H1 (cell line): ENCODE results near the gene TIGIT. TPM values are rescaled to one million over a fixed set of nuclear protein-coding genes. Genes with fewer than 3 reads are reported as not detected.

Source experiments
- CTCF ChIA-PET: fragments of 300-600 bp; sonication (Branson Sonifier 250); formaldehyde crosslinking; loops from one replicate; lab custom pipeline; 2021; ENCODE audit not compliant: partially characterized antibody; lab: Charles Lee
- POLR2A ChIA-PET: fragments of 300-600 bp; sonication (Branson Sonifier 250); formaldehyde crosslinking; loops from one replicate; lab custom pipeline; 2021; ENCODE audit warnings: inconsistent platforms; ENCODE audit not compliant: partially characterized antibody; lab: Charles Lee
- DNase-seq, 2 experiments: peaks; one replicate each; pipeline versions ENCODE4 v3.0.0 to v3.0.0-alpha.2; 2010 to 2022; ENCODE audit warnings: low spot score in 2 of 2, low read depth in 1 of 2, mixed read lengths in 1 of 2
- FAIRE-seq: peaks from 2 replicates; lab custom pipeline; 2011; peaks lifted over from hg19 to GRCh38; lab: Jason Lieb, UNC
- H2AFZ ChIP-seq: 2 replicates; pipeline ENCODE4 v1.8.1; 2012; ENCODE audit warnings: low read length, inconsistent platforms
- H2AK5ac ChIP-seq: 2 replicates; pipeline ENCODE4 v1.6.1; 2013; ENCODE audit warnings: low read depth, low read length
- H2BK120ac ChIP-seq: replicated peaks from 2 replicates; pipeline ENCODE3; 2013; ENCODE audit warnings: low read depth, low read length, inconsistent platforms
- H2BK12ac ChIP-seq: 2 replicates; pipeline ENCODE4 v1.6.1; 2013; ENCODE audit warnings: low read depth, low read length
- H2BK15ac ChIP-seq: 2 replicates; pipeline ENCODE4 v1.6.1; 2013; ENCODE audit warnings: low read length
- H2BK20ac ChIP-seq: 2 replicates; pipeline ENCODE4 v1.6.1; 2013; ENCODE audit warnings: low read length
- H2BK5ac ChIP-seq: 2 replicates; pipeline ENCODE4 v1.6.1; 2013; ENCODE audit warnings: low read depth, low read length
- H3K14ac ChIP-seq: 2 replicates; pipeline ENCODE4 v1.6.1; 2013; ENCODE audit warnings: inconsistent platforms; ENCODE audit not compliant: insufficient read length
- H3K18ac ChIP-seq: 2 replicates; pipeline ENCODE4 v1.6.1; 2013; ENCODE audit warnings: low read length; ENCODE audit errors: extremely low read depth
- H3K23ac ChIP-seq: 2 replicates; pipeline ENCODE4 v1.6.1; 2013; ENCODE audit warnings: inconsistent platforms; ENCODE audit not compliant: insufficient read length
- H3K23me2 ChIP-seq: 2 replicates; pipeline ENCODE4 v1.6.1; 2013; ENCODE audit warnings: low read depth, low read length
- H3K27ac ChIP-seq: 2 replicates; pipeline ENCODE4 v1.6.1; 2011; ENCODE audit warnings: low read depth, low read length, inconsistent platforms
- H3K27me3 ChIP-seq, 4 experiments: replicated peaks in 1 of 4; 1 replicate in 1 of 4; 2 replicates in 3 of 4; pipeline versions ENCODE4 v1.6.1 to v1.8.1; 2011 to 2013; ENCODE audit warnings: low read length in 3 of 4, mild to moderate bottlenecking in 3 of 4, inconsistent platforms in 2 of 4, mixed read lengths in 2 of 4, moderate library complexity in 1 of 4; ENCODE audit not compliant: control insufficient read depth in 3 of 4, insufficient read depth in 3 of 4; ENCODE audit errors: extremely low read depth in 1 of 4
- H3K36me3 ChIP-seq, 4 experiments: 2 replicates each; pipeline versions ENCODE4 v1.6.1 to v1.8.1; 2011 to 2013; ENCODE audit warnings: mild to moderate bottlenecking in 4 of 4, low read length in 3 of 4, moderate library complexity in 2 of 4, control low read depth in 1 of 4, inconsistent platforms in 1 of 4; ENCODE audit not compliant: insufficient read depth in 4 of 4, control insufficient read depth in 2 of 4
- H3K4ac ChIP-seq: replicated peaks from 2 replicates; pipeline ENCODE3; 2013; ENCODE audit warnings: low read length, low read depth, mixed read lengths, inconsistent platforms; ENCODE audit not compliant: insufficient read length
- H3K4me1 ChIP-seq, 4 experiments: replicated peaks in 1 of 4; 1 replicate in 1 of 4; 2 replicates in 3 of 4; pipeline versions ENCODE4 v1.6.1 to v1.8.1; 2011 to 2013; ENCODE audit warnings: low read length in 3 of 4, inconsistent platforms in 2 of 4, mixed read lengths in 1 of 4; ENCODE audit not compliant: insufficient read depth in 4 of 4, control insufficient read depth in 3 of 4
- H3K4me2 ChIP-seq, 2 experiments: 2 replicates each; pipeline versions ENCODE4 v1.6.1 to v1.8.1; 2011 to 2013; ENCODE audit warnings: low read depth in 2 of 2, low read length in 2 of 2, control low read depth in 1 of 2, inconsistent platforms in 1 of 2, mild to moderate bottlenecking in 1 of 2; ENCODE audit not compliant: insufficient read depth in 1 of 2
- H3K4me3 ChIP-seq, 4 experiments: fragments of 200-600, 300-600 bp in 1 of 4; sonication (generic), shearing (Covaris generic), sonication (Bioruptor Twin) in 1 of 4; 2 replicates each; pipeline versions ENCODE4 v1.5.1 to v1.8.1; 2011 to 2016; ENCODE audit warnings: low read length in 4 of 4, low read depth in 3 of 4, control low read depth in 2 of 4, inconsistent platforms in 2 of 4, mild to moderate bottlenecking in 2 of 4, mixed read lengths in 1 of 4, moderate library complexity in 1 of 4; ENCODE audit not compliant: insufficient read depth in 2 of 4; ENCODE audit errors: extremely low read depth in 1 of 4
- H3K56ac ChIP-seq: replicated peaks from 2 replicates; pipeline ENCODE3; 2013; ENCODE audit warnings: low read depth, mild to moderate bottlenecking, mixed read lengths, low read length, inconsistent platforms; ENCODE audit not compliant: insufficient read length
- H3K79me1 ChIP-seq: 2 replicates; pipeline ENCODE4 v1.6.1; 2013; ENCODE audit warnings: low read depth, low read length, control low read depth
- H3K79me2 ChIP-seq, 2 experiments: 2 replicates each; pipeline versions ENCODE4 v1.6.1 to v1.8.1; 2012 to 2013; ENCODE audit warnings: low read length in 2 of 2, mild to moderate bottlenecking in 2 of 2, inconsistent platforms in 1 of 2; ENCODE audit not compliant: insufficient read depth in 2 of 2, control insufficient read depth in 1 of 2
- H3K9ac ChIP-seq, 4 experiments: replicated peaks in 1 of 4; 1 replicate in 1 of 4; 2 replicates in 3 of 4; pipeline versions ENCODE4 v1.6.1 to v1.8.1; 2011 to 2013; ENCODE audit warnings: low read depth in 3 of 4, low read length in 3 of 4, control low read depth in 2 of 4, mild to moderate bottlenecking in 2 of 4, moderate library complexity in 2 of 4, inconsistent platforms in 1 of 4; ENCODE audit errors: extremely low read depth in 1 of 4
- H3K9me3 ChIP-seq, 2 experiments: 2 replicates each; pipeline versions ENCODE4 v1.6.1 to v1.8.1; 2012 to 2013; ENCODE audit warnings: mild to moderate bottlenecking in 2 of 2, moderate library complexity in 2 of 2, control low read depth in 1 of 2, inconsistent platforms in 1 of 2, low read depth in 1 of 2, low read length in 1 of 2, mixed read lengths in 1 of 2; ENCODE audit not compliant: insufficient read depth in 2 of 2
- H4K20me1 ChIP-seq, 2 experiments: replicated peaks in 1 of 2; 2 replicates each; pipeline versions ENCODE3 to v1.8.1; 2011 to 2013; ENCODE audit warnings: inconsistent platforms in 2 of 2, low read length in 2 of 2, mild to moderate bottlenecking in 1 of 2; ENCODE audit not compliant: insufficient read depth in 2 of 2, control insufficient read depth in 1 of 2
- H4K5ac ChIP-seq: 2 replicates; pipeline ENCODE4 v1.6.1; 2013; ENCODE audit warnings: low read length, low read depth, mixed read lengths, inconsistent platforms; ENCODE audit not compliant: insufficient read length
- H4K8ac ChIP-seq: 2 replicates; pipeline ENCODE4 v1.8.0; 2013; ENCODE audit warnings: mild to moderate bottlenecking, moderate library complexity, low read length, inconsistent platforms; ENCODE audit not compliant: insufficient read depth; ENCODE audit errors: extremely low read depth
- H4K91ac ChIP-seq: replicated peaks from 2 replicates; pipeline ENCODE3; 2013; ENCODE audit warnings: low read length, mixed read lengths, inconsistent platforms; ENCODE audit not compliant: insufficient read length
- ATF2 ChIP-seq: IDR thresholded peaks from 2 replicates; pipeline ENCODE4 v1.6.1; 2012; ENCODE audit warnings: low read length, inconsistent platforms
- FOSL1 ChIP-seq: IDR thresholded peaks from 2 replicates; pipeline ENCODE4 v1.6.1; 2011; ENCODE audit warnings: mild to moderate bottlenecking, low read depth, low read length, moderate library complexity; ENCODE audit not compliant: insufficient read depth
- SAP30 ChIP-seq: fragments of 300-600 bp; sonication (generic); IDR thresholded peaks from 2 replicates; pipeline ENCODE4 v1.7.1; 2012; ENCODE audit warnings: low read length, moderate library complexity, mild to moderate bottlenecking, inconsistent platforms; ENCODE audit not compliant: insufficient read depth, insufficient replicate concordance
- WGBS, 2 experiments: shearing (Covaris generic) in 1 of 2; methylation state at CpG; one replicate each; pipeline versions ENCODE4 v1.1.6 to v1.1.7; 2013 to 2015; ENCODE audit warnings: low lambda C conversion rate in 2 of 2, mixed read lengths in 2 of 2, inconsistent platforms in 1 of 2, low coverage in 1 of 2, missing lambda C conversion rate in 1 of 2; ENCODE audit not compliant: insufficient replicate concordance in 2 of 2, insufficient coverage in 1 of 2, insufficient read length in 1 of 2; ENCODE audit errors: extremely low coverage in 1 of 2, missing lambda C conversion rate in 1 of 2; 5-methylcytosine and 5-hydroxymethylcytosine counted together
- polyA plus RNA-seq, 7 experiments: library from polyadenylated mRNA; depleted of rRNA in 3 of 7; stranded (reverse) in 5 of 7; unstranded in 2 of 7; fragments of >200 nt in 5 of 7; fragments of 200-250 nt in 2 of 7; gene quantifications; 1 replicate in 5 of 7; 2 replicates in 1 of 7; 4 replicates in 1 of 7; pipeline versions ENCODE4 v1.2.1 to v1.2.3, GENCODE V29; 2011 to 2013; ENCODE audit warnings: missing spikeins in 2 of 7, mixed read lengths in 2 of 7
- total RNA-seq: library from RNA; stranded (reverse); fragmentation: NEBNext Ultra II Directional; extraction: Animal tissue kit (Norgen Biotek cat#: 25700); gene quantifications from 2 replicates; pipeline ENCODE4 v1.2.1, GENCODE V29; 2021

Gene TIGIT
- total and polyA plus RNA-seq, 2 of the 8 experiments (the other 6 are each of a cell fraction or from before 2014, with no cell fraction given), result 0.02 TPM; not detected in 1

DNA sequence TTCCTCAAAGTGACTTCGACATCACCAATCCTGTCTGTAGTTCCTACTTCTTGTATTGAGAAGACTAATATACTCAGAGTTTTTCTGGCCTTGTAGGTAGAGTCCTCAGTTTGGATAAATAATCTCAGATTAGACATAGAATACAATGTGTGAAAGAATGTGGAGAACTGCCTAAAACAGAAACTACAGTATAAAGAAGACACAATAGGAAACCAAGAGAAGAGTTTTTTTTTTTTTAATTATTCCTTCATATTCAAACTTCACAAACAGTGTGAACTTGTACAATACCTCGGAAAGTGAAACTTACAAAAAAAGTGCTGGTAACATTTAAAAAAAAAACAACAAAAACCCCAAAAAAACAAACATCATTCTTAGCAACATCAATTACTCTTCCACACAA lies 20.5 kb downstream of the TIGIT start:
- H3K9me3 ChIP-seq, result no peaks in the 10 kb centered on the region
- H3K9ac ChIP-seq, result no peak overlapping the region
- H4K8ac ChIP-seq, result no peak overlapping the region
- POLR2A ChIA-PET, result no interaction called here
- no peak overlapping the region for H2AFZ ChIP-seq
- no peak for TF ChIP-seq FOSL1
- TF ChIP-seq SAP30, result no peak
- no peak for TF ChIP-seq ATF2
- CTCF ChIA-PET, result no interaction called here
- no peaks in the 10 kb centered on the region for H3K23me2 ChIP-seq
- H3K23ac ChIP-seq, result no peak overlapping the region
- H3K27ac ChIP-seq, result no peak overlapping the region
- no peak overlapping the region for H3K56ac ChIP-seq
- no peaks in the 10 kb centered on the region for H4K20me1 ChIP-seq
- H3K4ac ChIP-seq, result no peak overlapping the region
- H3K4me1 ChIP-seq, result peaks cover 3 to 5% (median 4%) of the 10 kb centered on the region in 4 experiments; a peak in 6 of 7 replicates
- H4K91ac ChIP-seq, result no peak overlapping the region
- no peak overlapping the region for H2BK20ac ChIP-seq
- no peak overlapping the region for H2BK5ac ChIP-seq
- no peaks in the 10 kb centered on the region for H3K36me3 ChIP-seq
- H2BK15ac ChIP-seq, result no peak overlapping the region
- H2AK5ac ChIP-seq, result no peak overlapping the region
- no peak overlapping the region for H3K4me2 ChIP-seq
- H2BK120ac ChIP-seq, result no peak overlapping the region
- no peaks in the 10 kb centered on the region for H3K27me3 ChIP-seq
- FAIRE-seq (no peak), DNase-seq (no peak)
- H2BK12ac ChIP-seq, result no peak overlapping the region
- H3K4me3 ChIP-seq, result no peak overlapping the region
- no peaks in the 10 kb centered on the region for H3K79me2 ChIP-seq
- no peak overlapping the region for H3K18ac ChIP-seq
- no peaks in the 10 kb centered on the region for H3K79me1 ChIP-seq
- 95% methylated on average over 2 of the region's 2 CpGs; no CpG with 5 or more reads in 1 of the 2 experiments for WGBS, 2 experiments
- no peak overlapping the region for H4K5ac ChIP-seq
- H3K14ac ChIP-seq, result no peak overlapping the region
